ENCODE results near the gene LRRC8E. TPM values are rescaled to one million over a fixed set of nuclear protein-coding genes. Genes with fewer than 3 reads are reported as not detected.

LRRC8E gene
- total and polyA plus RNA-seq, 2 of the 8 experiments (the other 6 are each of a cell fraction or from before 2014, with no cell fraction given): 2.7 to 2.9 TPM

DNA sequence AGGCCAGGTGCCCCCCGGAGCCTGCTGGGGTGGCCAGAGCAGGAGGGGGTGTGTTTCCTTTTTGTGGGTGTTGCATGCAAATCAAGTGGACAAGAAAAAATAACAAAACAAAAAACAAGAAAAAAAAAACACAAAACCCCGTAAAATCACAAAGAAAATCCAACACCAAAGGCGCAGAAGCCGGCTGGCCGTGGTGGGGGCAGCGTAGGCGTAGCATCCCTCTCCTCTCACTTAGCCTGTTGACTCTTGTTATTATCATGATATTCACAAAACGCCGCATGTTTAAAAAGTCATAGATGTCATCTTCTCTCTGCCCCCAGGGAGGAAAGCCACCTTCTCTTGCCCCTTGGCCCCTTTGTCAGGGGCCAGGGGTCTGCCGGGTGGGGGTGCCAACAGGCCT is 25.3 kb downstream of the LRRC8E start (continued):
- TF ChIP-seq, protein P1, sequence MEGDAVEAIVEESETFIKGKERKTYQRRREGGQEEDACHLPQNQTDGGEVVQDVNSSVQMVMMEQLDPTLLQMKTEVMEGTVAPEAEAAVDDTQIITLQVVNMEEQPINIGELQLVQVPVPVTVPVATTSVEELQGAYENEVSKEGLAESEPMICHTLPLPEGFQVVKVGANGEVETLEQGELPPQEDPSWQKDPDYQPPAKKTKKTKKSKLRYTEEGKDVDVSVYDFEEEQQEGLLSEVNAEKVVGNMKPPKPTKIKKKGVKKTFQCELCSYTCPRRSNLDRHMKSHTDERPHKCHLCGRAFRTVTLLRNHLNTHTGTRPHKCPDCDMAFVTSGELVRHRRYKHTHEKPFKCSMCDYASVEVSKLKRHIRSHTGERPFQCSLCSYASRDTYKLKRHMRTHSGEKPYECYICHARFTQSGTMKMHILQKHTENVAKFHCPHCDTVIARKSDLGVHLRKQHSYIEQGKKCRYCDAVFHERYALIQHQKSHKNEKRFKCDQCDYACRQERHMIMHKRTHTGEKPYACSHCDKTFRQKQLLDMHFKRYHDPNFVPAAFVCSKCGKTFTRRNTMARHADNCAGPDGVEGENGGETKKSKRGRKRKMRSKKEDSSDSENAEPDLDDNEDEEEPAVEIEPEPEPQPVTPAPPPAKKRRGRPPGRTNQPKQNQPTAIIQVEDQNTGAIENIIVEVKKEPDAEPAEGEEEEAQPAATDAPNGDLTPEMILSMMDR (IDR thresholded peaks at IDR 0.05; ENCODE audit: control extremely low read depth in 1 of 3, insufficient read depth in 1 of 3, low read depth in 1 of 3, low read length in 3 of 3): no peak
- TF ChIP-seq FOSL1 (IDR thresholded peaks at IDR 0.05; ENCODE audit: insufficient read depth, low read depth, low read length) (no peak), KDM4A (IDR thresholded peaks at IDR 0.05; ENCODE audit: low read depth, low read length, severe bottlenecking) (no peak), SIN3A (conservative IDR thresholded peaks at IDR 0.05 in 1 of 2, IDR thresholded peaks at IDR 0.05 in 1 of 2; ENCODE audit: low read depth in 1 of 2, low read length in 2 of 2) (no peak), PHF8 (conservative IDR thresholded peaks at IDR 0.05; ENCODE audit: low read depth, low read length) (no peak), CBX5 (IDR thresholded peaks at IDR 0.05; ENCODE audit: low read depth, low read length) (no peak)

Data from H1 (cell line).